VCaP (cell line): ENCODE measurements around the gene BRMS1.

Source experiments
- H3K27ac ChIP-seq: fragments of 450-650 bp; 2 replicates; pipeline ENCODE4 v1.5.1; 2017
- TF ChIP-seq, protein P1 (sequence below): fragments of 450-650 bp; conservative IDR thresholded peaks from 2 replicates; pipeline ENCODE4 v1.5.1; 2017; ENCODE audit warnings: mild to moderate bottlenecking, moderate library complexity

Gene BRMS1

DNA sequence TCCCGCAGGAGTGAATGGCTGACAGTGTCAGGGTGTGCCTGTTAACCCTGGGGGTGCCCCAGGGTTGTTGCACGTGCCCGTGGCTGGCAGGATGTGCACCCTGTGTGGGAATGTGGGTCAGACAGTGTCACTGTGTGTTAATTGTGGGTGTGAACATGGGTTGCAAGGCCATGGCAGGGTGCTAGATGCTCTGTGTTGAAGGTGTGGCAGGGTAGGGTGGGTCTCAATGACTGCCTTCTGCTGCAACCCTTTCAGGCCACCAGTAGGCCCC, 16.9 kb downstream of the BRMS1 start:
- H3K27ac ChIP-seq = peak overlapping the region; percentile 9; the same call in 1 of the 2 replicates

DNA sequence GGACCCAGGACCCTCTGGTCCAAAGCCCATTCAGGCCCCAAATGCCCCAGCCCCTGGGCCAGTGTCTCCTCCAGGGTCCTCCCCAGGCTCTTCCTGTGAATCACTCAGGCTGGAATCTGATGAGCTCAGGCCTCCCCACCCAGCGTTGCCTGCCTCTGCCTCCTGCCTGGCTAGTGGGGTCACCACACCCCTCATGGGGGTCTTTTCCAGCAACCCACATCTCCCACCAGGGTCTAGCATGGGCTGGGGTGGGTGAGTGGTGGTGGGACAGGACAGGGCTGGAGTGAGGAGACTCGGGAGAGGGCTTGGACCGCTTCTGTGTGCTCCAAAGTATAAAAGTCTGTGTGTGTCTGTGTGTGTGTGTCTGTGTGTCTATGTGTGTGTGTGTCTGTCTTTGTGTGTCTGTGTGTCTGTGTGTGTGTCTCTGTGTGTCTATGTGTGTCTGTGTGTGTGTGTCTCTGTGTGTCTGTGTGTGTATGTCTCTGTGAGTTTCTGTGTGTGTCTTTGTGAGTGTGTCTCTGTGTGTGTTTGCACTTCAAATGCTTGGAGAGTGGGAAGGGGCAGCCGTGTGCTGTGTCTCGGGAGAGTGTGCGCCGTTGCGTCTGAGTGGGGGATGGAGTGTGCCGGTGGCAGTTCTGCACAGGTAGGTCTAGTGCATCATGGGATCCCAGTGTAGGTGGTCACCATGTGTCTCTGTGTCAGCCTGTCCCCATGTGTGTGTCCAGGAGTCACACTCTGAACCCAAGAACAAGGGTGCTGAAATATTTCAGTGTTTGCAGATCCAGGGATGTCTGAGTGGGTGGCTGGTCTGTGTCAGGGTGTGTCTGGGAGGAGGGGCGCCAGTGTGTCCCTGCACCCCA, 17.5 kb downstream of the BRMS1 start:
- no peak overlapping the region; the same call in 1 of the 2 replicates for H3K27ac ChIP-seq

More for the DNA sequence above, 16.9 kb downstream of the BRMS1 start:
- TF ChIP-seq, protein P1, sequence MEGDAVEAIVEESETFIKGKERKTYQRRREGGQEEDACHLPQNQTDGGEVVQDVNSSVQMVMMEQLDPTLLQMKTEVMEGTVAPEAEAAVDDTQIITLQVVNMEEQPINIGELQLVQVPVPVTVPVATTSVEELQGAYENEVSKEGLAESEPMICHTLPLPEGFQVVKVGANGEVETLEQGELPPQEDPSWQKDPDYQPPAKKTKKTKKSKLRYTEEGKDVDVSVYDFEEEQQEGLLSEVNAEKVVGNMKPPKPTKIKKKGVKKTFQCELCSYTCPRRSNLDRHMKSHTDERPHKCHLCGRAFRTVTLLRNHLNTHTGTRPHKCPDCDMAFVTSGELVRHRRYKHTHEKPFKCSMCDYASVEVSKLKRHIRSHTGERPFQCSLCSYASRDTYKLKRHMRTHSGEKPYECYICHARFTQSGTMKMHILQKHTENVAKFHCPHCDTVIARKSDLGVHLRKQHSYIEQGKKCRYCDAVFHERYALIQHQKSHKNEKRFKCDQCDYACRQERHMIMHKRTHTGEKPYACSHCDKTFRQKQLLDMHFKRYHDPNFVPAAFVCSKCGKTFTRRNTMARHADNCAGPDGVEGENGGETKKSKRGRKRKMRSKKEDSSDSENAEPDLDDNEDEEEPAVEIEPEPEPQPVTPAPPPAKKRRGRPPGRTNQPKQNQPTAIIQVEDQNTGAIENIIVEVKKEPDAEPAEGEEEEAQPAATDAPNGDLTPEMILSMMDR = no peak

DNA sequence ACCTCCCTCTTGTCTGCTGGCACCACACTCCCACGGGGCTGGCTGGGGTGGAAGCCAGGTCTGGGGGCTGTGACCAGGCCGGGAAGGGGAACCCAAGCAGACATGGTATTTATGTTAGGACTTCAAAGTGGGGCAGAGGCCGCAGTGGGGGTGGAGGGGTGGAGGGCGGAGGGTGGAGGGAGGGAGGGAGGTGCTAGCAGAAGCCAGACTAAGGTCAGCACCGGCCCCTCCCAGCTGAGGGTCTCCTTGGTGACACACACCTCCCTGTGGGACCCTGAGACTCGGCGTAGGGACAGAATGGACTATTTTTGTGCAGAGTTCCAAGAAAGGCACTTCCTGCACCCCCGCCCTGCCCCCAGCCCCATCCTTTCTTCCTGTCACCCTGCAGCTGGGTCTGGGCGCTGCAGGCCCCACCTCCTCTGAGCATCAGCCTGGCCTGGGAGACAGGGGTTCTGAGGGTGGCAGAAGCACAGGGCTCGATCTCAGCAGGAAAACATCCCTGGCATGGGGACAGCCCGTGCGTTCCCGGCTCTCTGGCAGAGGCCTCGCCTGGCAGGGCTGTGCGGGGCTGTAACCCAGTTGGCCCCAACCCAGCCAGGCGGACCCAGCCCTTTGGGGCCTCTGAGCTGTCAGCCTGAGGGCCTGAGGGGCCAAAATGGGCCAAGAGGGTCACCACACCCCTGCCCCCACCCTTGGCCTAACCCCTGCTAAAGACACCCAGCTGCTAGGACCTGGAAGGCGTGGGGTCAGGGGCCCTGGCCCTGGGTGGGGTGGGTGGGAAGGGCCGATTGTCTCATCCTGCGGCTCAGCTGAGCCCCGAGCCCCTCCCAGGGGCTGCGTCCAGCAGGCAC, 18.4 kb downstream of the BRMS1 start:
- TF ChIP-seq, protein P1 = no peak
- H3K27ac ChIP-seq = no peak overlapping the region

More for the DNA sequence above, 17.5 kb downstream of the BRMS1 start:
- TF ChIP-seq, protein P1 = no peak

DNA sequence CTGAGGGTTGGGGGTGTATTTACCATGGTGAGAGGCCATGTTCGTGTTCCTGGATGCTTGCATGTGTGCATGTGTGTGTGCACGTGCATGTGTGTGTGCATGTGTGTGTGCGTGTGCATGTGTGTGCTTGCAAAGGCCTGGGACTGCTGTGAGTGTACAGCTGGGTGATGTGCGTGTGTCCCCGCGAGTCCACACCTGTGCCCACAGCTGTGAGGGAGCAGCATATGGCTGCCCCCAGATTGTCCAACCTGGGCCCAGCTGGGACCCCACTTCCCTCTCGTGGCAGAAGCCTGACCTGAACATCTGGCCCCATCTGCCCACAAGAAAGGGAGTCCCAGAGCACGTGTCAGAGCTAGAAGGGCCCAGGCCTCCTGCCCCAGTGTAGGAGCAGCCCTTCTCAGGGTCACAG, 19.6 kb downstream of the BRMS1 start:
- TF ChIP-seq, protein P1 = no peak
- no peak overlapping the region for H3K27ac ChIP-seq

DNA sequence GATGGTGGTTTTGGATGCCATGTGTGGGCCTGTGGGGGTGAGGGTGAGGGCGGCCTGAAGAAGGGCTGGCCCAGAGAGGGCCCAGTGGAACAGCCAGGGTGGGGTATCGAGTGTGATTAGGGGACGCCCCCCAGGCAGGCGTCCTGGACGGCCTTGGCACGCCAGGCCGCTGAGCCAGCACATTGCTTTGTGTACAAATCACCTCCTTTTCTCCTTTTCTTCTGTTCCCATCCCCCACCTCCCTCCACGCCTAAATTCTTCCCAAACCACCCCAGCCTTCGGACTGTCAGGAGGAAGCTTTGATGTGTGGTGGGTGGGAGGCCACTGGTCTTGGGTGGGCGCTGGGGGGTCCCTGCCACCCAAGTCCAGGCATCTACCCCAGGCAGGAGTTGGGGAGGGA, 20.2 kb downstream of the BRMS1 start:
- TF ChIP-seq, protein P1 = no peak
- H3K27ac ChIP-seq = no peak overlapping the region

DNA sequence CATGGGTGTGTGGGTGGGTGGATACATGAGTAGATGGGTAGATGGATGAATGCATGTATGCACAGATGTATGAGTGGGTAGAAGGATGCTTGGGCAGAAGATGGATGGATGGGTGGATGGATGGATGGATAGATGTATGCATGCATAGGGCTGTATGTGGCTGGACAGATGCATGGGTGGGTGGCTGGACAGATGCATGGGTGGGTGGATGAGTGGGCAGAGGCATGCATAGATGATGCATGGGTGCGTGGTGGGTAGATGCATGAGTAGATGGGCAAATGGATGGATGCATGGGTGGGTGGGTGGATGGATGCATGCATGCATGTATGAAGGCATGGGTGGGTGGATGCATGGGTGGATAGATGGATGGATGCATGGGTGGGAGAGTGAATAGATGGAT, 21.2 kb downstream of the BRMS1 start:
- TF ChIP-seq, protein P1 = no peak
- no peak overlapping the region for H3K27ac ChIP-seq

DNA sequence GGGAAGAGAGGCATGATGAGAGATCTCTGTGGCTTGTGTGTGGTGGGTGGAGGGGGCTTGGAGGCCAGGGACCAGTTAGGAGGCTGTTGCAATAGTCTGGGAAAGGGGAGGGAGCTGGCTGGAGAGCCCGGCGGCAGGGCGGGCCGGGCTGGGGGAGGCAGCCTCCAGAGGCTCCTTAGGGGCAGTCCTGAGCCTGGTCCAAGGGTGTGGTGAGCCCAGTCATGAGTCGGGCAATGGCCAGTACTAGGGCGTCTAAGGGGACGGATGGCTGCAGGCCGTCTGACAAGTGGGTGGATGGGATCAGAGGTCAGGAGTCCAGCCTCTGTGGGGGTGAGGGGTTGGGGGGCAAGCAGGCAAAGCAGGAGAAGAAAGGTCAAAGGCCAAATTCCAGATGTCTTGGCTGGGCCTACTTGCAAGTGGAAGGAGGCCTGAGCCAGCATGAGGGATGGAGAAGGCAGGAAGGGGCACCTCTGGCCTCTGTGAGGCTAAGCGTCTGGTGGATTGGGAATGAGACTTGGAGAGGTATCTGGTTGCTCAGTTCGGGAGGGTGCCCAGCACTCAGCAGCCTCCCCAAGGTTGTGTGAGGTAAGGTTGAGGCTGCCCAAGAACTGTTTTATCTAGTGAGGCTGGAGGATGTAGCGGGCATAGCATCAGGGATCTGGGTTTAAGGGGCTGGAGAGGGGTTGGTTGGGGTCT, 22.0 kb downstream of the BRMS1 start:
- H3K27ac ChIP-seq = no peak overlapping the region
- TF ChIP-seq, protein P1 = no peak
